ENCODE measurements around the gene NT5C. TPM values are rescaled to one million over a fixed set of nuclear protein-coding genes. Genes with fewer than 3 reads are reported as not detected.

NT5C gene
- total RNA-seq, 1 experiment from 2014 or later: 115 TPM

- peaks cover 33 to 48% of the 10 kb centered on the region in 2 experiments for H3K36me3 ChIP-seq (ENCODE audit: control insufficient read depth in 1 of 2, insufficient read depth in 2 of 2, low read length in 2 of 2)
- intact Hi-C loops (cut with micrococcal nuclease): no loop called here
- peaks cover 48% of the 10 kb centered on the region for H3K79me2 ChIP-seq (ENCODE audit: insufficient read depth, low read length)
- peaks cover 9% of the 10 kb centered on the region; the same call in 1 of the 2 replicates for H4K20me1 ChIP-seq (ENCODE audit: insufficient read depth)
- TF ChIP-seq EGR1 (IDR thresholded peaks at IDR 0.05; ENCODE audit: low read depth) (no peak), MAX (IDR thresholded peaks at IDR 0.05) (no peak), POLR2AphosphoS5 (IDR thresholded peaks at IDR 0.05; ENCODE audit: low read depth, low read length) (no peak), REST (IDR thresholded peaks at IDR 0.05; ENCODE audit: low read depth) (no peak), ZNF274 (IDR thresholded peaks at IDR 0.05; ENCODE audit: low read depth, low read length) (no peak), ZFX (IDR thresholded peaks at IDR 0.05) (no peak), FOSL1 (IDR thresholded peaks at IDR 0.05; ENCODE audit: low read depth) (no peak), CTCF (IDR thresholded peaks at IDR 0.05 in 2 of 3, conservative IDR thresholded peaks at IDR 0.05 in 1 of 3; ENCODE audit: borderline replicate concordance in 1 of 3, insufficient read depth in 1 of 3, low read depth in 2 of 3, low read length in 2 of 3) (no peak), TCF7L2 (IDR thresholded peaks at IDR 0.05; ENCODE audit: borderline replicate concordance, extremely low read depth, insufficient read depth, insufficient read length) (no peak), EZH2 (IDR thresholded peaks at IDR 0.05) (no peak), RAD21 (IDR thresholded peaks at IDR 0.05; ENCODE audit: low read depth) (no peak), YY1 (IDR thresholded peaks at IDR 0.05; ENCODE audit: extremely low read depth, insufficient replicate concordance, low read depth, low read length) (no peak), SIN3A (IDR thresholded peaks at IDR 0.05; ENCODE audit: low read depth) (no peak), JUND (IDR thresholded peaks at IDR 0.05) (no peak), SP1 (IDR thresholded peaks at IDR 0.05; ENCODE audit: low read depth) (no peak), CEBPB (IDR thresholded peaks at IDR 0.05; ENCODE audit: low read depth) (no peak)
- TF ChIP-seq, protein P1, sequence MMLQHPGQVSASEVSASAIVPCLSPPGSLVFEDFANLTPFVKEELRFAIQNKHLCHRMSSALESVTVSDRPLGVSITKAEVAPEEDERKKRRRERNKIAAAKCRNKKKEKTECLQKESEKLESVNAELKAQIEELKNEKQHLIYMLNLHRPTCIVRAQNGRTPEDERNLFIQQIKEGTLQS (IDR thresholded peaks at IDR 0.05): no peak
- no peak overlapping the region for H3K4me3 ChIP-seq (replicated peaks in 1 of 2; ENCODE audit: low read depth in 1 of 2, low read length in 2 of 2)
- ATAC-seq (no peak), DNase-seq (ENCODE audit: low read depth, low spot score) (no peak)
- H3K27me3 ChIP-seq (ENCODE audit: insufficient read depth, low read length): no peaks in the 10 kb centered on the region
- POLR2A ChIA-PET: interaction anchor here (1.2 kb wide), 2 partner anchors 9 to 19 kb away, joined by 3 to 6 read pairs; partner anchors contain the start of gene JPT1
- peaks cover 19 to 45% of the 10 kb centered on the region in 2 experiments; a peak in 3 of 4 replicates for H3K4me1 ChIP-seq (ENCODE audit: control insufficient read depth in 1 of 2, insufficient read depth in 2 of 2, low read length in 2 of 2)
- no peak overlapping the region for H3K4me2 ChIP-seq (ENCODE audit: low read length)
- no peak overlapping the region for H2AFZ ChIP-seq (ENCODE audit: low read depth, low read length, poor library complexity, severe bottlenecking)
- no peak overlapping the region for H3K27ac ChIP-seq (ENCODE audit: low read depth, low read length)
- RAD21 ChIA-PET (ENCODE audit: low non-redundant PET in 1 of 2, low total read pairs in 2 of 2, uncharacterized antibody in 2 of 2, unreplicated experiment in 2 of 2): no interaction called here
- no peak overlapping the region for H3K9ac ChIP-seq (ENCODE audit: low read length)
- BruUV-seq (replicated peaks): no TSS peak
- CTCF ChIA-PET: no interaction called here
- H3K9me2 ChIP-seq (ENCODE audit: insufficient read depth): no peaks in the 10 kb centered on the region
- H3K9me3 ChIP-seq (ENCODE audit: control insufficient read depth in 1 of 2, insufficient read depth in 1 of 2, low read depth in 1 of 2, low read length in 2 of 2): no peaks in the 10 kb centered on the region
Measured at GRCh38 chr17:75135946-75136345, 4.4 kb upstream of the NT5C start.

Data from HCT116 (cell line).